ENCODE data around the gene PAGR1. TPM values are rescaled to one million over a fixed set of nuclear protein-coding genes. Genes with fewer than 3 reads are reported as not detected.
A peak's percentile ranks its signal among the peaks of the same experiment; 100 is the strongest.

The PAGR1 gene
- total and polyA plus RNA-seq, 2 of the 8 experiments (the other 6 are each of a cell fraction or from before 2014, with no cell fraction given), result 35.4 to 56.4 TPM

- no peak for TF ChIP-seq SP1 (IDR thresholded peaks at IDR 0.05; ENCODE audit: low read depth, low read length)
- TF ChIP-seq TEAD4 (IDR thresholded peaks at IDR 0.05; ENCODE audit: low read depth, low read length), result no peak
- TF ChIP-seq KDM4A (IDR thresholded peaks at IDR 0.05; ENCODE audit: low read depth, low read length, severe bottlenecking), result peak; percentile 6
- TF ChIP-seq USF2 (IDR thresholded peaks at IDR 0.05; ENCODE audit: low read length), result no peak
- no peak for TF ChIP-seq RXRA (IDR thresholded peaks at IDR 0.05; ENCODE audit: insufficient read depth, low read depth, low read length)
- no peak for TF ChIP-seq POU5F1 (IDR thresholded peaks at IDR 0.05; ENCODE audit: low read depth, low read length)
- no peak for TF ChIP-seq MAX (IDR thresholded peaks at IDR 0.05)
- no peak for TF ChIP-seq BCL11A (IDR thresholded peaks at IDR 0.05; ENCODE audit: low read depth in 2 of 2, low read length in 2 of 2)
- no peak for TF ChIP-seq TBP (IDR thresholded peaks at IDR 0.05; ENCODE audit: low read depth, low read length)
- no peak for TF ChIP-seq ATF2 (IDR thresholded peaks at IDR 0.05; ENCODE audit: low read length)
- TF ChIP-seq SIX5 (IDR thresholded peaks at IDR 0.05; ENCODE audit: low read depth, low read length), result no peak
Observed at GRCh38 chr16:29815032-29815721, 775 bp upstream of the PAGR1 start (continued).
